ENCODE data around the gene FOXC1. TPM values are rescaled to one million over a fixed set of nuclear protein-coding genes. Genes with fewer than 3 reads are reported as not detected.

FOXC1 gene
- total RNA-seq, 1 donor from 2014 or later, result 7.1 TPM

- H3K4me1 ChIP-seq, result peaks cover 10% of the 10 kb centered on the region
- H3K4me3 ChIP-seq, result no peak overlapping the region
- no peak for DNase-seq
- no peaks in the 10 kb centered on the region for H3K9me3 ChIP-seq (replicated peaks)
- intact Hi-C loops (cut with micrococcal nuclease), result loop anchor here (10.0 kb wide), 2 partner anchors 851 to 1041 kb away; no protein-coding TSS in a partner anchor
- TF ChIP-seq CTCF (IDR thresholded peaks at IDR 0.05; ENCODE audit: borderline replicate concordance), result no peak
- H3K27ac ChIP-seq (replicated peaks), result no peak overlapping the region
- peaks cover 60% of the 10 kb centered on the region for H3K27me3 ChIP-seq (ENCODE audit: low read depth)
- no peaks in the 10 kb centered on the region for H3K36me3 ChIP-seq
These were observed 16.3 kb upstream of the FOXC1 start for GRCh38 chr6:1593286-1593957.

- DNase-seq, result no peak
- intact Hi-C loops (cut with micrococcal nuclease), result loop anchor here (10.0 kb wide), 2 partner anchors 851 to 1041 kb away; no protein-coding TSS in a partner anchor
- H3K36me3 ChIP-seq, result no peaks in the 10 kb centered on the region
- no peak for TF ChIP-seq CTCF (IDR thresholded peaks at IDR 0.05; ENCODE audit: borderline replicate concordance)
- H3K4me1 ChIP-seq, result peaks cover 10% of the 10 kb centered on the region
- H3K9me3 ChIP-seq (replicated peaks), result no peaks in the 10 kb centered on the region
- H3K4me3 ChIP-seq, result no peak overlapping the region
- H3K27ac ChIP-seq (replicated peaks), result no peak overlapping the region
- H3K27me3 ChIP-seq (ENCODE audit: low read depth), result peaks cover 65% of the 10 kb centered on the region
These were observed 15.8 kb upstream of the FOXC1 start for GRCh38 chr6:1593958-1594314.

- DNase-seq, result no peak
- no peak for TF ChIP-seq CTCF (IDR thresholded peaks at IDR 0.05; ENCODE audit: borderline replicate concordance)
- H3K4me1 ChIP-seq, result peaks cover 10% of the 10 kb centered on the region
These were observed 15.1 kb upstream of the FOXC1 start for GRCh38 chr6:1594445-1595200.

GRCh38 chr6:1595271-1596087, 14.2 kb upstream of the FOXC1 start:
- Histone ChIP-seq H3K4me1 (peaks cover 10% of the 10 kb centered on the region), H3K36me3 (no peaks in the 10 kb centered on the region), H3K27me3 (ENCODE audit: low read depth) (peaks cover 65% of the 10 kb centered on the region), H3K4me3 (peak overlapping the region; percentile 39), H3K27ac (replicated peaks) (no peak overlapping the region), H3K9me3 (replicated peaks) (no peaks in the 10 kb centered on the region)
- intact Hi-C loops (cut with micrococcal nuclease), result loop anchor here (5.0 to 10.0 kb wide), 5 partner anchors 757 to 1152 kb away; no protein-coding TSS in a partner anchor
- TF ChIP-seq CTCF (IDR thresholded peaks at IDR 0.05; ENCODE audit: borderline replicate concordance), result no peak
- DNase-seq, result no peak

More at GRCh38 chr6:1594445-1595200, 15.1 kb upstream of the FOXC1 start:
- Histone ChIP-seq H3K9me3 (replicated peaks) (no peaks in the 10 kb centered on the region), H3K36me3 (no peaks in the 10 kb centered on the region), H3K4me3 (no peak overlapping the region), H3K27ac (replicated peaks) (no peak overlapping the region), H3K27me3 (ENCODE audit: low read depth) (peaks cover 65% of the 10 kb centered on the region)
- intact Hi-C loops (cut with micrococcal nuclease), result loop anchor here (5.0 to 10.0 kb wide), 5 partner anchors 758 to 1153 kb away; no protein-coding TSS in a partner anchor
